ENCODE results near the gene SPEN.

SPEN gene

DNA sequence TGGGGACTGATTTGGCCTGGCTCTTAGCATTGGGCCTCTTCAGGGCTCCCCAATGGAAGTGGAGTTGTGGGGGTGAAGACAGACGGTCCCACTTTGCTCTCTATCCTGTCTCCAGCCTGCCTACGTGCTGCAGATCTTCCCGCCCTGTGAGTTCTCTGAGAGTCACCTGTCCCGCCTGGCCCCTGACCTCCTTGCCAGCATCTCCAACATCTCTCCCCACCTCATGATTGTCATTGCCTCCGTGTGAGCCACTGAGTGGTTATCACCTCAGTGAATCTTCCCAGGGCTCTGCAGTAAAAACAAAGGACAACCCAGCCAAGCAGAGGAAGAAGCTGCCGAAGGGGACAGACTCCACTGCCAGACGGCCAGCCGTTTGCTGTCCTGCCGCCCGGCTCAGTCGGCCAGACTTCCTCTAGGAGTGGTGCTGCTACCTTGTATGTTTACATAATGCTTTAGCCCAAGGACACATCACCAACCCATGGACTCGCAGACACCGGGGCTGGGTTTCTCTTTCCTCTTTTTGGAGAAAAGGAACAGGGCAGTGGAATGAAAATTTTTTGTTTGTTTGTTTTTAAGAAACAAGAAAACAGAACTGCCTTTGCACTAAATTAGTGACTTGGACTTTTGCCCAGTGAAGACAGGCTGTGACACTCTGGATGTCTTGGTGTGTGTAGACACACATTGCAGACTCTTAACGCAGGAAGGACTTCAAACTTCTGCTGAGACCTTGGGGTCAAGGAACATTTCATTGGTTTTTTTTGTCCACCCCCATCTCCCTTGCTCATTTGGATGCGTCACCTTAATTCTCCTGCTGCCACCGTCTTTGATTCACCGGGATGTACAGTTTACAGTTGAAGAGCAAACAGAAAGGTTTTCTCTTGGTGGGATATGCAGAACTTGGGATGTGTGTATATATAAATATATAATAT, 91.9 kb downstream of the SPEN start:
- DNase-seq, result no peak

DNA sequence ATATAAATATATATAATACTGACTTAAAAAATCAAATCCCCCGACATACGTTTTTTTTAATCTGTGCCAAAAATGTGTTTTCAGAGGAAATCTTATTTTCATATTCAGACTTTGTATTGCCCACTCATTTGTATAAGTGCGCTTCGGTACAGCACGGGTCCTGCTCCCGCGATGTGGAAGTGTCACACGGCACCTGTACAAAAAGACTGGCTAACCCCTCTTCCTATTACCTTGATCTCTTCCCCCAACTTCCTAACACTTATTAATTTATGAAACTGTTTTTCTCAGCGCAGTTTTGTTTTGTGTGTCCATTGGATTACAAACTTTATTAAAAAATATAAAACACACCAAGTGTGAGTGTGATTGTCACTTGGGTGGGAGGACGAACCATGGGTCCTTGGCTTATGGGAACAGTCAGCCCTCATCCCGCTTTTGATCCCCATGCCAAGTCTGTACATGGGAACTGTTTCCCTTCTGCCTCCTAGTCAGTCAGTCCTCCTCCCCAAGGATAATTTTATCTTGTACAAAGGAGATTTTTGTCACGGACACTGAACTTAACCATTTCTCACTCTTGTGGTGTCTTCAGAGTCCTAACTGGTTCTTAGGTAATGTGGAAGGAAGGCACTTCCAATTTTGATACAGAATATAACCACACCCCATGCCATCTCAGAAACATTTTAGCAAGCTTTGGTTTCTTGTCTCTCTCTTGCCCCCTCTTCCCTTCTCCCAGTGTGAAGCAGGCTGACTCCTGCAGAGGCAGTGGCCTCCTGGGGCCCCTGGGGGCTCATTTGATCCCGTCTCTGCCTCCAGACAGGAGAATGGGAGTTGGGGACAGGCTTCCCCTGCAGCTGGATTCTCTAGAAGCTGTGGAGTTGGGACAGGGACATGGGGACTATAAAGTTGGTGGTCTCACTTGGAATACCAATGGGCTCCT, 92.9 kb downstream of the SPEN start:
- no peak for DNase-seq

DNA sequence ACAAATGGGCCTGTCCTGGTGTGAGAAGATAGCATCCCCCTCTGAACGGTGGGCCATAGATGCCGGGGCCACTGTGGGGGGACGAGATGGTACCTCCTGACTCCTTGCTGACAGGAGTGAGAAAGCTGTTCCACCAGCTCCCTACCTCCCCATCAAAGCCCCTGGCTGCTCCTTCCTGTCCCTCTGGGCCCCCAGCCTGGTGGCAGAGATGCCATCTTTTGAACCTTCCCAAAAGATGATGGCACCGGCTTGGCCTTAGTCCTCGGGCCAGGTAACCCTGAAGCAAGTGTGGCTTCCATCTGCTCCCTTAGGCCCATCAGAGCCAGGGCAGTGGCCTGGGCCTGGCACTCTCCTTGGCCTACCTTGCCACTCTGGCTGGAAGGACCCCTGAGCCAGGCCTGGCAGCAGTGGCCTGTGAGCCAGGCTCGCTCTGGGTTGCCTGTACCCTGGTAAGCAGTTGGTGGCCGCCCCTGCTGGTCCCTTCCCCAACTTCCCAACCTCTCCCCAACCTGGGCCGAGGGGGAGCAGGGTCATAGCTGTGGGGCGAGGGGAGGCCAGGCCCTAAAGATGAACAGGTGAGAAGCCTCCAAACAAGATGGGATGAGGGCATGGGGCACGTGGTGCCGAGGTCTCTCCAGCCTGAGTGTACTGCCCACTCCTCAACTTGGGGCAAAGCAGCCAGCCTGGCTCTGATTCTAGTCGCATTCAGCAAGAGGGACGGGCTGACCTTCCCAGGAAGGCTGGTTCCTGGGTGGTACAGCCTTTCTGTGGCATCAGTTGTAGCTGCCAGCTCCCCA, 93.7 kb downstream of the SPEN start:
- no peak for DNase-seq

DNA sequence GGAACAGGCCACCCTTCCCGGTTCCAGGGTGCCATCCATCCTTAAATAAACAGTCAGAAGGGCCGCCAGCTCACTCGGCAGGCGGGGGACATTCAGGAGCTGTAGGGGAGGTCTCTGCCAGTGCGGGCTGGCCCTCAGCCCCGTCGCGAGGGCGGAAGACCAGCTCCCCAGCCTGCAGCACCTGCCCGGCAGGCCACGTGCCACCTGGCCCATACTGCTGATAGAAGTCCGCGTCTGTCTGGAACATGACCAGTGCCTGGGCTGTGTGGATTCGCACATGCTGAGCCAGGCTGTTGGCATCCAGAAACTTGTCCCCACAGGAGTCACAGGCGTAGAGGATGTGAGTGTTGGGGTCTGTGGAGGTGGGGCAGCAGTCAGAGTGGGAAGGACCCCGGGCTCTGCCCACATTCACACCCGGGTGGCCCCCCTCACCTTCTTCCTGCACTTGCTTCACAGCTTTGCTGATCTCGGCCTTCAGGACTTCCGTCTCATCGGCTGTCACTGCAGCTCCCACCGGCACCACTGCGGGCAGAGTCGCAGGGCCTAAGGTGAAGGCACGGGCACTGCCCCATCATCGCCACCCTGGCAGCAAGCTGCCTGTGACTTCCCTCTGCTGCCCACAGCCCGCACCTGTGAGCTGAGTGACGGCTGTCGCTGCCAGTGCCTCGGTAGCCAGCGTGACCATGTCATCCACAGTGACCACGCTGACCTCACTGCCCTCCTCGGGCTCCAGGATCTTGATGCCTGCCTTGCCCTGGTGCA, 94.6 kb downstream of the SPEN start:
- no peak for DNase-seq

DNA sequence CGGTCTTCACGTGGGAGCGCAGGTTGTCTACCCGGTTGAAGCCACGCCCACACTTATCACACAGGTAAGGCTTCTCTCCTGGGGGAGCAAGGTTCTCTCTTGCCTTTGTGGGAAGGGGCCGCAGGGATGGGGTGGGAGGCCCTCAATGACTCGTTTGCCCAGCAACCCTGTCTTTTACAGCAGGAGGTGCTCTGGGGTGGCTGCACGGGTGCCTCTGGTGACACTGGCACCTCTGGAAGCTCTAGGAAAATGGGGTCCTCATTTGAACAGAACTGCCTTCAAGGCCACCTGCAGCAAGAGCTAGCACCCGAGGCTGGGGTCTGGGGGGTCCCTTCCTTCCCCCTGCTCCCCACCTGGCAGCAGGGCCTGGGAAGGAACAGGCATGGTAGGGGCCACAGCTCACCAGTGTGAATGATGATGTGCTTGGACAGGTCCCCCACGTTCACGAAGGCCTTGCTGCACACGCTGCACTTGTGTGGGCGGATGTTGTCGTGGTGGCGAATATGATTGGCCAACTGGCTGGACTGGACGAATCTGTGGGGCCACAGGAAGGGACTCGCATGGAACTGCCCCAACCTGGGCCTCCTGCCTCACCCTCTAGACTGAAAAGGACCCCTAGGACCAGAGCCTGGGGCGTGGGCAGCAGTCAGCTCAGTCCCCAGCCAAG, 95.3 kb downstream of the SPEN start:
- DNase-seq, result no peak

DNA sequence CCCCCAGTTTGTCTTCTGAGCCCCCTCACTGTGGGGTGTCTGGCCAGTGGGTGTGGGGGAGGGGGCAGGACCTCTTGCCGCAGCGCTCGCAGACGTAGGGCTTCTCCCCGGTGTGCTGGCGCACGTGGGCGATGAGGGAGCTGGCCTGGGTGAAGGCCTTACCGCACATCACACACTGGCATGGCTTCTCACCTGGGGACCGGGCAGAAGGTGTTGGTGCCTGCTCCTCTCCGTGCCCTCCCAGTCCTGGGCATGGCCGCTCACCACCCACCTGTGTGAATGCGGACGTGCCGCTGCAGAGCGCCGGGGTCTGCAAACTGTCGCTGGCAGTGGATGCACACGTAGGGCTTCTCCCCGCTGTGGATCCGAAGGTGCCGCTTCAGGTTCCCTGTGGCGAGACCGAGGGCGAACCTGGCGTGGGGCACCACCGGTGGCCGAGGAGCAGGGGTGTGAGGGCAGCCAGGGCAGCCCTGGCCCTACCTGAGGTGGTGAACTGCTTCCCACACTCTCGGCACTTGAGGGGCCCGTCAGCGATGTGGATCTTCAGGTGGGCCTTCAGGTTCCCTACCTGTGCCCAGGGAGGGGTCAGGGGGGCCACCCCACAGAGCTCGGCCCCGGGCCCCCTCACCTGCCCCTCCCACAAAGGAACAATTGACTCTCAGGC, 96.0 kb downstream of the SPEN start:
- no peak for DNase-seq

DNA sequence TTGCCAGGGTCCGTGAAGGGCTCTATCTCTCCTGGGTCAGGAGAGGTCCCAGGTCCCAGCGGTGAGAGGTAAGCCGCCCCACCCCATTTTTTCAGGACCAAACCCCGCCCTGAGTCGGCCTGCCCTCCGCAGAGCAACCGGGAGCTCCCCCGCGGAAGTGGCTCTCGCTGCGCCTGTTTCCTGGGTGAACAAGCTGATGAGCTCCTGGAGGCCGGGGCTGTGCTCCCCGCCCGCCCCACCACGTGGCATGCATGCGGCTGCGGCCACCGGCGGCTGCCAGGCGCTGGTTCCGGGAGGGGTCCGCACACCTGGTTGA, 96.4 kb downstream of the SPEN start:
- DNase-seq, result no peak

DNA sequence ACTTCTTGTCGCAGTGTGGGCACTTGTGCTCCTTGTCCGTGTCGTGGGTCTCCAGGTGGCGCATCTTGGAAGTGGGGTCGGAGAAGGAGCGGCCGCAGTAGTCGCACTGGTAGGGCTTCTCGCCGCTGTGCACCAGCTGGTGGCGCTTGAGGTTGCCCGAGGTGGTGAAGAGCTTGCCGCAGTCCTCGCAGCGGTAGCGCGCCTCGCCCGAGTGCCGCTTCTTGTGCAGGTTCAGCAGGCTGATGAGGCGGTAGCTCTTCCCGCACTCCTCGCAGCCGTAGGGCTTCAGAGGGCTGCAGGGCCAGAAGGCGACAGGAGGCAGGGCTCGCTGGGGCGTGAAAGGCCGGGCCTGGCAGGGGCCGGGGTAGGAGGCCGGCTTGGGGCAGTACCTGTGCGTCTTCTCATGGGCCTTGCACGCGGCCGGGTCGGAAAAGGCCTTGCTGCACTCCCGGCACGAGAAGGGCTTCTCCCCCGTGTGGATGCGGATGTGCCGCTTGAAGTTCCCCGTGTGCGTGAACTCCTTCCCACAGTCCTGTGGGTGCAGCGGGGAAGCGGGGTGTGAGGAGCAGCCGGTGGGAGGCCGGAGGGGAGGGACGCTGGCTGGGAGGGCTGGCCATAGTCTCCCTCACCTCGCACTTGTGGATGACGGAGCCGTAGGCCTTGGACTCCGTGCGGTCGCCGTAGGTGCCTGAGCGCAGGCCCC, 97.0 kb downstream of the SPEN start:
- DNase-seq, result no peak

DNA sequence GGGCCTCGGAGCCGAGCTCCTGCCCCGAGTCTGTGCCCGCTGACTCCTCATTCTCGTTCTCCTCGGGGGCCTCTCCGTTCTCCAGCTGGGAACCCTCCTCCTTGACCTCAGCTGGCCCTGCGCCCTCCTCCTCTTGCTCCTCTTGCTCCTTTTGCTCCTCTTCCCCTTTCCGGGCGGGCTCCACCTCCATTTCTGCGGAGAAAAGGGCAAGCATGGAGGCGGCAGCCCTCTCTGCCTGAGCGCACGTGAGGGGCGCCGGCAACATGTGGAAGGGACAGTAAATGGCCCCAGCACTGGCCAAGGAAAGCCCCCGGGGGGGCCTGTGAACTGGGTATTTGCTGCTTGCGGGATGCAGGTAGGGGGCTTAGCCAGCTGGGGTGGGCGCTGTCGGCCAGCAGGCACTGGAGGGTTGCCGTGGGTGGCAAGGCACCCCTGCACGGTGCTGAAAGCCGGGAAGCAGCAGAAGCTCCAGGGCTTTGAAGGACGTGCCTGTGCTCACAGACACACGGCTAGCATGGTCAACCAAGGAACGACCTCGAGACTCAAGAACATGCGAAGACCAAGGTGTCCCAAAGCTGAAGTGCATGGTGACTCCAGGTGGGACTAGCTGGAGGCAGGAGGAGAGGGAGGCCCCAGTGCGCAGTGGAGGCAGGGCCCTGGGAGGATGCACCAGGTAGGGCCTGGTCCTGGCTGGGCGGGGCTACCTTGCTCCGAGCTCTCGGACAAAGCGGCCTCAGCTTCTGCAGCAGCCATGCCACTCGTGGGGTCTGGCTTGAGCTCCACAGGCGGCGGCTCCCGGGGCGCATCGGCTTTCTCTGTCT, 97.7 kb downstream of the SPEN start:
- no peak for DNase-seq

DNA sequence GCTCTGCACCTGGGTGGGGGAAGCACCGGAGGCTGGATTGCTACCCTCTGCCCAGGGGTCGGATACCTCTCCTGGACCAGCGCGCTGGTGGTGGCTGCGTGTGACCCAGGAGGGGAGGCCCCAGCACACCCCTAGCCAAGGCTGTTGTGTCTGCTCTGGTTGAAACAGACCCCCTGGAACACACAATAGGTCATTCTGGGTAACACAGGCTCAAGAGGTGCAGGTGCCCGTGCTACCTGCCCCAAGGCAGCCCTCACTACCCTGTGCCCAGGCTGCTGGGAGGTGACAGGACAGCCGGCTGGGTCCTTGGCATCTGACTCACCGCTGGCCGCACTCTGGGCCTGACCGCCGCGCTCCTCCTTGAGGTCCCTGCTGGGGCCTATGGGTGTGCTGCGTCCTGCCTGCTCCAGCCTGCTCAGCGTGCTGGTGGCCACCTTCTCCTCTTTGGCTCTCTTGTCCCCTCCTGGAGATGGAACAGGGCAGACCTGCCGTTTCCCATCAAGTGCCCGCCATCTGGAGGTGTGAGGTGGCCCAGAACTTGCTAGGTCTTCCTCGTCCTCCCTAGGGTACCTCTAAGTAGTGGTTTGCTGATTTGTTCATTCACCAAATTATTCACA, 98.4 kb downstream of the SPEN start:
- no peak for DNase-seq

DNA sequence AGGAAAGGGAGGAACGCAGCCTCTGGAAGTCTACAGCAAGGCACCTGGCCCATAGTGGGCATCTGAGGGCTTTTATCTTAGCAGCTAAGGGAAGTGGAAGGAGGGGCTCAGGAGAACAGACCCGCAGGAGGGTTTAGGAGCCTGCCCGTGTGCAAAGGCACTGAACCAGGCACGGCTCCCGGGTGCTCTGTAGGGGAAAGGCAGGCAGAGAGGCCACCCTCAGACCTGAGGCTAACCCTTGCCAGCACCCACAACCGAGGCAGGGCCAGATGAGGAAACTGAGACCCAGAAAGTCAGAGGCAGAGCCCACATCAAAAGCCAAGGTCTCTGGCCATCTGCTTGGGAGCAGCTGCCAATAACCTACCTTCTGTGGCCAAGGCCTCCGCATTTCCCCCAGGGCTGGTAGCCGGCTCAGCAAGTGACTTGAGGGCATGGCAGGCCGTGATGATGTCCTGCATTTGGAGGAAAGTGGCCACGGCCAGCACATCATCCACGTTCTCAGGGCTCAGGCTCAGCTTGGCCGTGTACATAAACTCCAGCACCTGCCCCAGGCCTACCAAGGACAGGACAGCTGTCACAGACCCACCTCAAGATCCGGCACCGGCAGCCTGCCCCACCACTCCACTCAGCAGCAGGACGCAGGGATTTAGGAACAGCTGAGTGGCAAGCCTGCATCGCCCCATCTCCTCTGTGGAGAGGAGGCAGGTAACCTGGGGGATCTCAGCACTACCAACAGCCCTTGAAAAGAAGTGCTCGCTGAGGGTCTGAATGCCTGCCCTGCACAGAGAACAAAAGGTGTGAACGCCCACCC, 99.3 kb downstream of the SPEN start:
- no peak for DNase-seq

DNA sequence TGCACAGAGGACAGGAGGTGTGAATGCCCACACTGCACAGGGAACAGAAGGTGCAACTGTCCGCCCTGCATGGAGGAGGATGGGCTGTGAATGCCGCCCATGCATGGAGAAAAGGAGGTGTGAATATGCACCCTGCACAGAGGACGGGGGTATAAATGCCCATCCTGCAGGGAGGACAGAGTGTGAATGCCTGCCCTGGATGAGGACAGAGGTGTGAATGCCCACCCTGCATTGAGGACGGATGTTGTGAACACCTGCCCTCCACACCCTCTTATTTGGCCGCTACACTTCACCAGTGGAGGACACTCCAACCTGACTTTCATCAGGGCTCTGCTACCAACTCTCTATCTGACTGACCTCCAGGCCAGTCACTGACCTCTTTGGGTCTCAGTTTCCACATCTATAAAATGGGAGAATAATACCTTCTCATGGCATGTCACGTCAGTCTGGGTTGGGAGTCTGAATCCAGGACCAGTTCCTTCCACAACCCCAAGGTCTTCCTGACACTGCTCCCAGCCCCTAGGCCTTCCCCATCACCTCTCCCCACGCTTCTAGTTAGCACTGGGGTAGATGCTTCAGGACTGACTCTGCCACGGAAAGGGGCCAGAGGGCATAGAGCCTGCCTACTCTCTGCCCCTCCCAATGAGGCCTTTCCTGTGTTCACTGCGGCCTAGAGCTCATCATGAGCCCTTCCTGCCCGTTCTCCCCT, 100.0 kb downstream of the SPEN start:
- DNase-seq, result no peak

DNA sequence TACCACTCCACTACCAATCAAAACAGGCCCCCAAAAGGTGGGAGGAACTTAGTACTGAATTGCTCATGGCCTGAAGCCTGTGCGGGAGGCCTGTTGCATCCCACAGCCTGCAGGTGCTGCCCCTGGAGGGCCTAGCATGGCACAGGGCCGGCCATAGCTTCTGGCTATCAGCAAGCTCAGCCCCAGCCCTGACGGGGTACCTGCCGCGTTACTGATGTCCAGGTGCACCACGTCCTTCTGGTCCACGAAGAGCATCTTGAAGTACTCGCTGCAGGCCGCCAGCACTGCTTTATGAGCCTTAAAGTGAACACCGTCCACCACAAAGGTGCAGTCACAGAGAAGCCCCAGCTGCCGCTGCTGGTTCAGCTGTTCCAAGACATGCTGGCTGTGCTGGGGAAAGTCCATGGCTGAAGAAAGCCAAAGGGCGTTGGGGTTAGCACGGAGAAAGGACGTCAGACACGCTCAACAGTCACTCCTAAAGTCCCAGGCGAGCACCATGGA, 100.6 kb downstream of the SPEN start:
- no peak for DNase-seq

DNA sequence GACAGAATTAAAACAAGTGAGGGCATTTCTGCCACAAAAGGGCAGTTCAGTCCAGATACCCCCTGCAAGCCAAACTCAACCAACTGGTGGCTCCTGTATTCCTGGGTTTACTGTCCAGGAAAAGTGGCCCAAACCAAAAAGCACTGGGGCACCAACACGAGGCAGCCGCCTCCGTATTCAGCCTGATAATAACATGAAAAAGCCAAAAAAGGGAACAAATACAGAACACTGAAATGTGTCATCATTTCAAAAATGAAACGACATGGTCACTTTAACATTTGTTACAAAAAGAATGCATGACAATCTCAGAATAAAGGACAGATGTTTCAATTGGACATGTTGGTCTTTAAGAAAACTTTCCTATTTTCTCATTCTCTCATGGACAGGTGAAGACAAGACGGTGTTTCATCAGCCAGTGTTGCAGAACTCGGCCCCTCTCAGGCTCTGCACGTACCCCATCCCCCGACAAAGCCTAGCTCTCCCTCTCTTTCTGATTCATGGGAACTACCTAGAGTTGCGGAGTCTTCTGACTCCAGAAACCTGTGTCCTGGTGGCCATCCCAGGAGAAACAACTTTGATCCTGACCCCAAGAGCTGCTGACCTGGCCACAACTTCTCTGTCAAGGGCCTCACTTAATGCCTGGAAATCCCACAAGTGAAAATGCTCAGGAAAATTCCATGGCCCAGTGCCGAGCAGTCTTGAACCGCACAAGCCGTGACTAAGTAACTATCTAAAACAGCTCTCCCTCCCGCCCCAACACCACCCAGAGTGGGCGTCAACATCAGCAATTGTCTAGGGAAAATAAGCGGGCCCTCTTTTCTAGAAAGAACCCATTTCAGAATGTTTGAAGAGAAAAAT, 101.3 kb downstream of the SPEN start:
- DNase-seq, result no peak

DNA sequence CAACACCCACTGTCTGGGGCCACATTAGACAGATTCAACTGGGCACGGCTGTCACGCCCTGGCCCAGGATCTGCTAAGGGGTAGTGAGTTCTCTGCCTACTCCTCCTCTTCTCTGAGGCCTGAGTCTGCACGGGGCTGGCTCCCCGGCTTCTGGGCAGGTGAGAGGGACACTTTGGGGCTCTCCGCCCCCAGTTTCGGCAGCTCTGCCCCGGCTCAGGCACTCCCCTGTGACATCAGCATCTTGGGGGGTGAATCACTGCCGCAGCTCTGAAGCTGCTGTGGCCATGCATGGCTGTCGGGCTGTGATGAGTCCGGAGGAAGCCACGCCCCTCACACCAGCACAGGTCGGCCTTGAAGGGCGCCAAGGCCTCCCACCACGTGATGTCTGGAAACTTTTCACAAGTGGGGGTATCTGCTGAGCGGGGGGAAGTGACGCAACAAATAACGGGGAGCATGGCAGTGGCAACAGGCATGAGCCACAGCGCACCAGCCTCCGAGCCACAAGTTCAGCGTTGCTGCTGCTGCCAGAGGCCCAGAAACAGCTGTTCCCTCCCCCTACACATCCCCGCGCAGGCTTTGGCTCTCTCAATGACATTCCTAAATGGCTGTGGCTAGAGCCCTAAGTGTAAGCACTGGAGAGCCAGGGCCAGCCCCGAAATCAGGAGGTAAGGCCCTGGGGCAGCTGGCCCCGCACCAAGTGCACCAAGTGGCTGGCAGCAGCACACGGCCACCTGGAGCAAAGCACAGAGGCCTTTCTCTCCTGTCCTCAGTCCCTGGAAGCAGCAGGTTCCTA, 102.1 kb downstream of the SPEN start:
- DNase-seq, result no peak

DNA sequence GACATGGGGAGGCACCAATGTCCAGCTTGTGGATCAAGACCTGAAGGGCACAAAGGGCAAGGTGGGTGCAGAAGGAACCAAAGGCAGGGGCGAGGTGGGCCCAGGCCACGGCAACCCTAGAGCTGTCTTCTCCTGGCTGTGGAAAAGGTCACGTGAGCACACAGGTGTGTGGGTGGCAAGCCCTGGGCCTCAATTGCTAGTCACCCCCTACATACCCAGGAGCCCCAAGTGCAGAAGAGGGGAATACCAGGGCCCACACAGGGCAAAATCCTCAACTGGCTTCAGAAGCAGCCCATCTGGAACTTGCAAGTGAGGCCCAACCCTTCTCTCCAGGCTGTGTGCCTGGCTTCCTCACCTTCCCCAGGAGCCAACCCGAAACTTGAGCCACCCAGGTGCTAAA, 102.8 kb downstream of the SPEN start:
- DNase-seq, result no peak

Measured in NCI-H1105 (cell line).